Measurements from ENCODE around the gene PDILT.

DNA sequence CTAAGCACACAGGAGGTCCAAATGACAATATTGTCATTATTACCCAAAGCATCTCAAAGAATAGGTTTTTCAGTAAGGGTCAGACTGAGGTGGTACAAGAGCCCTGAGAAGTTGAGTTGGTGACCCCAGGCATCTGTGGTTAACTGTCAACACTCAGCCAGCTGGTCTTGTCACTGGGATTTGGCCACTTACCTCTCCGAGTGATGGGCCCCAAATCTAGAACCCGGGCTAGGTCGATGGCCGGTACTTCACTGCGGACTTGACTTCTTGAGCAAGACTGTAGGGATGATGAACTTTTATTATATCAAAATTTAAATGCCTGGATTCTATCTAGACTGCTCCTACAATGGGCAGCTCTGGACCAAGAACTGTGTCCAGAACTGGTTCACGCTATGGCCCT lies 88.8 kb downstream of the PDILT start:
- TF ChIP-seq CTCF (conservative IDR thresholded peaks at IDR 0.05; ENCODE audit: low read depth, low read length) (no peak), EZH2 (IDR thresholded peaks at IDR 0.05; ENCODE audit: low read length, unreplicated experiment) (no peak), EZH2phosphoT487 (IDR thresholded peaks at IDR 0.05; ENCODE audit: borderline replicate concordance, low read length) (no peak)
